SKM-1 (cell line): Measurements from ENCODE around the gene LPAR1.

Experiments used
- DNase-seq: peaks from one replicate; lab custom pipeline; 2025; ENCODE audit not compliant: unreplicated experiment; lab: John Stamatoyannopoulos, UW

LPAR1 gene

DNA sequence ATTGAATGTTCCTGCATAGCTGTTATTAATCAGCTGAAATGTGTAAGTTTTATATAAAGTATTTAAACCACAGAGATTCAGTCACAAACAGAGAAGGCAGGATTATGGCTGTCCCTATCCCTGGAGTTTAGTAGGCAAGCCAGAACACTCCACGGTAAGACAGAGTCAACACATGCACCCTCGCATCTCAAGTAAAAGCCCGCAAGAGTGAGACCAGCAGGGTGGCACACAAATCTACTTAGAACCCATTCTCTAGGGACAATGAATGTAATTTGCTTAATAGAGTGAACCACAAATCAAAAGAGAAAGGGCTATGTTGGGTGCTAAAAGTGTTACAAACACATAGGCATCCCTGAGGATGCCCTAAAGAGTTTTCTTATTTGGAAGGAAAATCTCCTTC, 35.1 kb downstream of the LPAR1 start:
- DNase-seq: no peak

DNA sequence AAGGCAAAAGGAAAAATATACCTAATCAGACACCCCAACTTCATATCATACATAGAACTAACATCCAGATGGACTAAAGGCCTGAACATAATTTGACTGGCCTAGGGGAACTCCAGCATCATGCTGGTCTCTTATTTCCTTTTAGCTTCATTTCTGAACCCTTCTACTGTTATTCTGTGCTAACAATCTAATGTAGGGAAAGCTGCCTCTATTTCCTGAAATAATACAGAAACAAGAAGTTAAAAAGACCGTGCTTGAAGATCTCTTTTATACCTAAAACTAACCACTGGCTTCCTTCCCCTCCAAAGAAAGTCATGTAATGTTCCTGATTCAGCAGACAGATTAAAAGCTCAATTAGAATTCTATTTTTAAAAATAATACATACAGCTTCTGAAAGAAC, 36.7 kb downstream of the LPAR1 start:
- no peak for DNase-seq

DNA sequence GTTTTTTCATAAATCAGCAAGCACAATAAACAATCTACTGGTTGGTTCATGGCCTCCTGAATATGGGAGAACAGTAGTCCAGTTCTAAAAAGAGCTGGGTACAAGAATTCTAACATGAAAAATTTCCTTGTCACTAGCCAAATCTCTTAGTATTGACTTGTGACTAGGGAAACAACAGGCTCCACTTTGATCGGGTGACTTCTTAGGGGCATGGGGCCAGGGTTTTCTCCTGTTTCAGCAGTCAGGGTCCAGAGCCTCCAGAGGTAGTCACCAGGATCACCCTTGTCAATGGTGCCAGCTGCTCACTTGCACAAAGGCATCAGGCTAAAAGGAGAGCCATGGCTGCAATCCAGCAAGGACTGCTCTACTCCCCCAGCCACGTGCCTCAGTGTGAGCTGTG, 38.1 kb downstream of the LPAR1 start:
- DNase-seq: no peak

DNA sequence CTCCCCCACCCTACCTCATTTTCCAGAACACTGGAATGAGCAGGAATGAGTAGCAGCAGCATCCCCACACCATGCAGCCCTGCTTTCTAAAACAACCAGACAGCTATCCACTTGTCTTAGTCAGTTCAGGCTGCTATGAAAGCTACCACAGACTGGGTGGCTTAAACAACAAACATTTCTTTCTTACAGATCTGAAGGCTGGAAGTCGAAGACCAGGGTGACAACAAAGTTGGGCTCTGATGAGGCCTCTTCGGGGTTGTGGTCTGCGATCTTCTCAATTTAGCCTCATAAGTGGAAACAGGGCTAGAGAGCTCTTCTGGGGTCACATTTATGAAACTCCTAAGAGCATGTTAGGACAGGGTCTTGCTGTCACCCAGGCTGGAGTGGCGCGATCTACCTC, 38.9 kb downstream of the LPAR1 start:
- DNase-seq: no peak

DNA sequence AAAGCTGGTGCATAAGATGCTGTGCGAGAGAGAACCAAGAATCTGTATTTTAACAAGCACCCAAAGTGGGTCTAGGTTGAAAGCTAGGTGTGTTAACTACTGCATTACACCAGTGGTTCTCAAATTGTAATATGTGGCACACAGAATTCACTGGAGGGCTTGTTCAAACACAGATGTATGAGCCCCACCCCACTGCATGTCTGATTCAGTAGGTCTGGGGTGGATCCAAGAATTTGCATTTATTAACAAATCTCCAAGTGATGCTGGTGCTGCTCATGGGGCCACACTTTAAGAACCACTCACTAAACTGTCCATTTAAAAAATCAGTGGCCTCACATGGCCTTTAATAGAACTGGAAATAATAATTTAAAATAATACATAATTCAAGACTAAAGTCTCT, 40.4 kb downstream of the LPAR1 start:
- no peak for DNase-seq

DNA sequence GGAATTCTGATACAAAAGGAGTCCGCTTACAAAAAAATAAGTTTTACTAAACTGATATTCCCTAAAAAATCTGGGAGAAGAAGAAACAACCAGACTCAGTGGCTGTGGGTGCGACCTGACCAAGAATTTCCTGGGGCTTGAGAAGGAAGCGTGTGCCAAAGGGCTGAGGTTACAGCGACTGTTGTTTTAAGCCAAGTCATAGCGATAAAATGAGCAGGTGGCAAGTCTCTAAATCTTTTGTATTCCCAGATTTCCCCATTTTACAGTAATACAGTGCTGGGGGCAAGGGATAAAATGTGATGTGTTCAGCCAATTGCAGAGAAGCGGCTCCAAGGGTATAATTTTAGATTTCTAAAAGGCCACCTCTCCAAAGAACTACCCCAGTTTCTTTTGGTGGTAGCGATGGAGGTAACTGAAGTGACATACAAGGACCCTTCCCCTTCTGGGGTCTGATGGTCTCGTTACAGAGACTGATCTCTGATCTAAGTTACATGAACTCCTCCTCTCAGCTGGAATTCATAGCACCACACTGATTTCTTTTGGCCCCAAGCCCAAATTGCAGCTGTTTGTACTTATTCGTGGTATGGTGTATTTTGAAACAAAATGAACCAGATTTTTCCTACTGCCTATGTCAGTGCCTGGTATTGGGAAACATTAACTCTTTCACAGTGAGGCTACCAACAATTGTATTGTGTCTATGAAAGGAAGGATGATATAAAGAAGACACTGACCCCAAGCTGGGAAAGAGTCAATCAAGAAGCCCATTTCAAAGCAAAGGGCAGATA, 41.6 kb downstream of the LPAR1 start:
- DNase-seq: no peak

DNA sequence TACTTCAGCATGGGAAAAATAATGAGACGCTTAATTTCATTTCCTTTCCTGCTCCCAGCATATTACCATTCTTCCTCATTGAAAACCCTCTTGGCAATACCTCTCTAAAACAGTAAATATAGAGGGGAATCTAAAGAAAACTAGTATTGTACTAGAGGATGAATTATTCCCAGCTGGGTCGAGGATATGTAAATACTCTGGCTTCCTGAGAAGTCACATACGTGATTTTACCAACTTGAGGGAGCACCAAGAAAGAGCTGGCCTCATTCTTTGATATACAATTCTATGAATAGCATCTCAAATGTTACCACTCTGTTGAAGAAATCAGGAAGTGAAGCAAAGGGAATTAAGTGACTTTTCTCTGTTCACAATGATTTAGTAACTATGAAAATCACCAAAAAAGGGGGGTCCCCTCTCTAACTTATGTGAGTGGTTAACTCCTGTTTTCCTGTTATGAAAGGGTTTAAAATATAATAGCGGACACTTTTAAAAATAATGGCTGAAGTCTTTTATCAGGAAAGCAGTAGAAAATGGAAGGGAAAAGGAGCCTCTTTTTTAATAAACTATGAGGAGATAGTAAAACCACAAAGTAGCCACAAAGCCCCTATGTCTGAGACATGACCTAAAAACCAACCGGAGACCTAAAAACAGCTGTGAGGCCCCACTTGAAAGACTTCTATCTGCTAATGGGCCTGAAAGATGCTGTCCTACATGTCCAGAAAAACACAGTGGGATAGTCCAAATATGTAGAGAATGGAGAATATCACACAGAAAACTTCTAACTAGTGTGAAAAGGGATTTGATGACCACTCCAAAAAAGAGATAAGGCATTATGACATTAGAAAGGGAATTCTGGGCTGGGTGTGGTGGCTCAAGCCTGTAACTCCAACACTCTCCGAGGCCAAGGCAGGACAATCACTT, 42.6 kb downstream of the LPAR1 start:
- no peak for DNase-seq

DNA sequence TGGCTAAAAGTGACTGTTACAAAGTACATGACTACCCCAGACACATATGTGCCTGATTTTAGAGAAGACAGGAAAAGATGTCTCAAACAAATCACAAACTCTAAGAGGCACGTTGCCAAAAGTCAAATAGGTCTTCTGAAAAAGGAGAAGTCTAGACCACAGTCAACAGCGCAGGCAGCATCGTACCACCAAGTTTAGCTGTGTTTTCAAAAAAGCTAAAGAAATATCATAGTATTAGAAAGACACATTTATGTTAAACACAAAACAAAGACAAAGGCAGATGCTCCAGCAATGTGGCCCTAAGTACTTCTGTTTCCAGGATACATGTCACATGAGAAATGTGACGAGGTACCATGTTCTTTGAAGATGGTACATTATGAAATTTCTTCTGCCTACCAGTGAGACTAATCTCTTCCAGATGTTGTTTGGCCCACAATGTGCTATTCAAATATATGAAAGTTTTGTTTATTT, 43.5 kb downstream of the LPAR1 start:
- no peak for DNase-seq

DNA sequence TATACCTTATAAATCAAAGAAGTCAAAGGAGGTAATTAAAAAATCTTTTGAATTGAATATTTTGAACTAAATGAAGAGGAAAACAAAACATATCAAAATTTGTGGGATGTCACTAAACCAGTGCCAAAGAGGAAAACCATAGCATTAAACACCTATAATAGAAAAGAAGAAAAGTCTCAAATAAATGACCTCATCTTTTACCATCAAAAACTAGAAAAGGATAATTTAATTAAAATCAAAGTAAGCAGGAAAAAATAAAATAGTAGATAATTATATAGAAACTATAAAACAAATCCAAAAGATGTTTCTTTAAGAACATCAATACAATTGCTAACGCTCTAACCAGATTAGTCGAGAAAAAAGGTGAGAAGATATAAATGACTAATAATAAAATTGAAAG, 47.8 kb downstream of the LPAR1 start:
- DNase-seq: no peak

DNA sequence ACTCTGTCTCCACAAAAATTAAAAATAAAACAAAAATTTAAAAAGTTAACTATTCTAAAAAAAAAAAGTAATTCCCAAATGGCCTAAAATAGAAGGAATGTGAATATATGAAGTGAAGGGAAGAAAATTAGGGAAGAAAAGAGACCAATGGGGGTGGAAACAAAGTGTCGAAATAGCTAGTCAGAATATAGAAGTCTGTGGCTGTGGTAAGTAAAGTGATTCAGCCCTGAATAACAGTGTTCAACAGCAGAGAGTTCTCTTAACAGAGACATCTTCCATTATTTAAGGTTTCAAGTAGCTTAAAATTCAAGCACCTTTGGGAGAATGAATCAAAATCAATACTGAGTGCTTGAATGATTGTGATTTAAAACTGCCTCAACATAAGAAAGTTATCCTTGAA, 51.7 kb downstream of the LPAR1 start:
- no peak for DNase-seq

DNA sequence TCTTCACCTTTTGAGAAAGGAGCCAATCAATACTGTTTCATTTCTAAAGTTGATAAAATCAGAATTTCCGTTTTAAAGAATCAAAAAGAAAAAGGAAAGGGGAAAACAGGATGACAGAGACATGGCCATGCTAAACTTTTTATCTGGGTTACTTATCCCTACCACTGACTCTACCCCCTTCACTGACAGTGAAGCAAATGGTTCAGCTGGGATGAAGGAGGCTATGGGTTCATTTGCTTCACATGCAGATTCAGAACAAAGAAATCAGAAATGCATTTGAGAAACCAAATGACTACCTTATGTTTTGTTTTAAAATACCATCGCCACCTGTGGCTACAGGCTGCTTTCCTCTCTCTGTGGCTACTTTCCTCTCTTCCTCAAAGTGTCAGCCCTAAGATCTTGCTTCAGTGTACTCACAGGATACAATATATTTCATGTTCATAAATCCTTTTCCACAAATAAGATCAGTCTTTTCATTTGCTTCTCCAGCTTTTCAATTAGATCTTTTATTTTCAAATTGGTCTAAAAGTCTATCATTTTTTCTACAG, 53.3 kb downstream of the LPAR1 start:
- no peak for DNase-seq

DNA sequence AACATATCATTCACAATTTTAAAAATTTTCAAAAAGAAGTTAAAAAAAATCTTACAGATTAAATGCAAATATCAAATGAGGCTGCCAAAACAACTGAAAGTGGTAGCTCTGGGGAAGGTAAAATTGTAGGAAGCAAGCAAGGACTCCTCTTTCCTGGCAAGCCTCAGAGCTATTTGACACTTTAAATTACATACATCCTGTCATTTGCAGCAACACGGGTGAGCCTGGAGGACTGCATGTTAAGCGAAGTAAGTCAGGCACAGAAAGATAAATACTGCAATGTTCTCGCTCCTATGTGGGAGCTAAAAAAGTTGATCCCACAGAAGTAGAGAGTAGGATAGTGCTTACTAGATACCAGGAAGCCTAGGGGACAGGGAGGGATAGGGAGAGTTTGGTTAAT, 58.0 kb downstream of the LPAR1 start:
- DNase-seq: no peak

DNA sequence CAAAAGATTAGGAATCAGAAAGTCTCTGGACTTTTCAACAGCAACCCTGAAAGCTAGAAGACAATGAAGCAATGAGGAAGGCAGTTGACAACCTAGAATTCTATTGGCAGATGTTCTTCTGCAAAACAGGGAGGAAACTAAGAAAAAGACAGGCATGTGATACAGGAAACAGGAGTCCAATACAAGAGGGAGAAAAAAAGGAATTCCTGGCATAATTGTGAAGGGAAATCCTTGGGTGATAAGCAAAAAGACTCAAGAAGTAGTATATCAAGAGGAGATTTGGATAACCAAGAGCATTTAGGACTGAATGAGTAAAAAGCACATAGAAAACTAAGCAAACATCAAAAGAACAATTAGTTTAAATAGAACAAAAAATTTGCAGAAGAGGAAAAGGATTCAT, 58.6 kb downstream of the LPAR1 start:
- no peak for DNase-seq

DNA sequence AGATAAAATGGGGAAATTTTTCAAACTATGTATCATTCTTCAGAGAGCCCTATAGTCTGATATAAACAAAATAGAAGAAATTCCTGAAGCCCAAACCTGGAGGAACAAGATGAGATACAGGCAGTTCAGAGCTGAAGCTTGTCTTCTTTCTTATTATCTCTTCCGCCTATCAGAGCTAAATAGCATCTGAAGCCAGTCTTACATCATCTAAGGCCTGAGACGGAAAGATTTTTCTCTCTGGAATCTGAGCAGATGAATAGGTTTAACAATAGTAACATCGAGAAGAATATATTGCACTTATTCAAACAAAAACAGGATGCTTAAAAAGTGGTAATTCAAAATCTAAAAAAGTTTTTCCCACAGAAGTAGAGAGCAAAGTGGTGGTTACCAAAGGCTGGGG, 59.8 kb downstream of the LPAR1 start:
- no peak for DNase-seq

DNA sequence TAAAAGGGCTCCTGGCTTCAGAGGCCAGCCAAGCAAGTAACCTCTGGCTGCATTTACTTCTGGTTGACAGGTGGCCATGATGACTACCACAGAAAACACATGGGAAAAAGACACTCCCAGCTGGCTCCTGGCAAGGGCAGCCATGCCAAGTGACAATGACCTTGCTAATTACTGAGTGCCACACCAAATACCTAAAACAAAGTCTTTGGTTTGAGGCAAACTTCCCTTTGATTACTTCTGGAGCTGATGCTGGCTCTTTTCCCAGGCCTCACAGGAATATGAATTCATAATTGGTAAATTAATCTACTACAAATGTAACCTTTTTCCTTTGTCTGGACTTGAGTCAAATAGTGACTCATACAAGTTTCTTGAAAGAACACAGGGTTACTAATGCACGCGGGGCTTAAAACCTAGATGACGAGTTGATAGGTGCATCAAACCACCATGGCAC, 61.0 kb downstream of the LPAR1 start:
- DNase-seq: no peak

DNA sequence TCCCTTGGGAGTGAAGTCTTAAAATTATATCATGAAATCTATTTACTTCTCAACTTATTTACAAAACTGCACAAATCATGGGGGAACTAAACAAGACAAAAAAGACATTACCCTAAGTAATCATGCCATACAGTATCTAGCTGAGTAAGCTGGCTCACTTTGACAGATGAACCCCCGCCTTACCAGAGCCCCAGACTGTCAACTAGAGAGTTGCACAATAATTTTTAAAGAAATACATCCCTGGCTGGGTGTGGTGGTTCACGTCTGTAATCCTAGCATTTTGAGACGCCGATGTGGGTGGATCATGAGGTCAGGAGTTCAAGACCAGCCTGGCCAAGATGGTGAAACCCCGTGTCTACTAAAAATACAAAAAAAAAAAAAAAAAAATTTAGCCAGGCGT, 62.3 kb downstream of the LPAR1 start:
- no peak for DNase-seq

DNA sequence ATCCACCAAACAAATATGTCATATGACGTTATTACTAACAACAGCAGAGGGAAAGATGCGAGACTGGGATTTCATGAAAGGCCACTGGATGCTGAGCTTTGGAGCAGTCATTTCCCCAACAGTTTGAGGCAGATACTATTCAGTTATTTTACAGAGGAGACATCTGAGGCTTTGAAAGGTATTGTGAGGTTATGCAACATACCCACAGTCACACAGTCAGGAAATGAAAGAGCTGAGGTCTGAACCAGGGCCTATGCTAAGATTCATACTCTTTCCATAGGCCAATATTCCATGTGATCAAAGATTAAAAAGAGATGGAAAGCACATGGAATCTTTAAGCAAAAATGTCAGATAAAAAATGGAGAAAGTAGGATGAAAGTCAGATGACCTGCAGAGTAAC, 63.0 kb downstream of the LPAR1 start:
- DNase-seq: no peak

DNA sequence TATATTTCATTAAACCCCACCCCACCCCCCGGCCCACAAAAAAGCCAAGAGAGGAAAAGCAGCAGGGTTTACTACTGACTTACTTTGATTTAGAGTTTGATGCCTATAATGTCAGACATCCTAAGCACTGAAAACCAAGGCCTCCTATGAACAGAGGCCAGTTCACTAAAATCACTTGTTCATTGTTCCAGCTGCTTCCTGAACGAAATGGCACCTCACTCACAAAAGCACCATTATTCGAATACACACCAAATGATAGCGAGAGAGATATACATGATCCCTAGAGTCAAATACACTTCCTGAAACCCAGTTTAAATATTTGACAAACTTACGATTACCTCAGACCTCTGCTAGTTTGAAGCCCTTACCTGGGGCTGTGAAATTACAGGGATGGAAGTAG, 66.6 kb downstream of the LPAR1 start:
- no peak for DNase-seq

DNA sequence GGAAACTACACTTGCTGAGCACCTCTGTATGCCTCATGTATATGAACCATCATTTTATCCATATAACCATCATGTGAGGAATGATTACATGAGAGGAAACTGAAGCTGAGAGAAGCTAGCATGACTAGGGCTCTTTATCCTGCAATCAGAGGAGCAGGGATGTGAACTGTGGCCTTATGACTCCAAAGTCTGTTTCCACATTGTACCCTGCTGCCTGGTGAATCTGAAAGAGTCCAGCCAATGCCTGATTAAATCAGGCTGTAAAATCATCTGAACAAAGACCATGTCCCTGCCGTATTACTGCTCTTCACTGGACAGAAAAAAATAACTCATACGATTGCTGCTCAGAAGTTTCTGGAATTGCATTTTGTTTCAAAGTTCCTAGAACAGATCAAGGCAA, 67.0 kb downstream of the LPAR1 start:
- no peak for DNase-seq

DNA sequence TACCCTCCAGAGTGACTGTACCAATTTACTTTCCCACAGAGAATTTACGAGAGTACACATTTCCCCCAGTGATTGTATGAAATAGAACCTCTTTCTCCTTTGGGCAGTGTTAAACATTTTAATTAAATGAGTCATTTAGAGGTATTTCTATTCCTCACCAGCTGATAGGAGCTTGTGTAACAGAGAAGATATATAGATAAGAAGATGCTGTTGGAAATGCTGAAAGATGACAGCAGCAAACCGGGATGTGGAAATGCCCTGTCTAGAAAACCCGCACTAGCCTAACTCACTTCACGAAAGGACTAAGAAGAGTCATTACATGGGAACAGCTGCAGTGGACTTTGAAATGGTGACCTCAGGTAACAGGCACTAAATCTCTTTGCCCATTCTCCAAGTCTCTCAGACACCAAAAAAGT, 68.3 kb downstream of the LPAR1 start:
- no peak for DNase-seq

DNA sequence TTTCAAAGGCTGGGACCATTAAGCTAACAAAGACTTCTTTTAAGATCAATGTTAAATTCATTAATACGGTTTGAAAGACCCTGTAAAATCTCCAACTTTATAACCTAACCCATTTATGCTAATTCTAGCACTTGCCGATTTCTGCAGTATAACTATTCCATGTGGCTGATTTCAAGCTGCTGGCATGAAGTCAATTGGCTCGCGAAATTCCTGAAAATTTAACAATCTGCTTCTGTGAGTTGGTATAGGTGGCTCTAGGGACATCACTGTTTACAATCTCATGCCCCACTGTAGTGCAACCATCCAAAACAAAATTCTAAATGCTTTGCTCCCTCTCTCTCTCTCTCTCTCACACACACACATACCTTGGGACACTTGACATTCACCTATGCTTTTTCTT, 70.2 kb downstream of the LPAR1 start:
- no peak for DNase-seq

DNA sequence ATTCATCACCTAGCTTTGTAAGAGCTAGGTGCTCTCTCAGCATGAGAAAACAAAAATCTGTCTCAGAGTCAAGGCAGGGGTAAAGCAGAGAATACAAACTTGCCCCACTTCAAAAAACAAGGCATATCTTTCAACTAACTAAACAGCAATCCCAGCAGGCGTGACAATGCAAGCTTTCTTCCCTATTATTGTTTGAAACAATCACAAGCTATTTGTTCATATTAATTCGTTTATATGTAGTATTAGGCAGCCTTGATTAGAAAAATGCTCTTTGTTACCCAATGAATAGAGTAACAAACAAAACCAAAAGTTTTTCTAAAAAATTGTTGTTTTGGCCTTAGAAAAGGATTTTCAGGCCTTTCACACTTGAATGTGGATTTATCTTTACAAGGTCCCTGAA, 71.1 kb downstream of the LPAR1 start:
- no peak for DNase-seq
